ENCODE data around the gene SLC51A. TPM values are rescaled to one million over a fixed set of nuclear protein-coding genes. Genes with fewer than 3 reads are reported as not detected.

The SLC51A gene
- not detected in 2 replicates for total RNA-seq

DNA sequence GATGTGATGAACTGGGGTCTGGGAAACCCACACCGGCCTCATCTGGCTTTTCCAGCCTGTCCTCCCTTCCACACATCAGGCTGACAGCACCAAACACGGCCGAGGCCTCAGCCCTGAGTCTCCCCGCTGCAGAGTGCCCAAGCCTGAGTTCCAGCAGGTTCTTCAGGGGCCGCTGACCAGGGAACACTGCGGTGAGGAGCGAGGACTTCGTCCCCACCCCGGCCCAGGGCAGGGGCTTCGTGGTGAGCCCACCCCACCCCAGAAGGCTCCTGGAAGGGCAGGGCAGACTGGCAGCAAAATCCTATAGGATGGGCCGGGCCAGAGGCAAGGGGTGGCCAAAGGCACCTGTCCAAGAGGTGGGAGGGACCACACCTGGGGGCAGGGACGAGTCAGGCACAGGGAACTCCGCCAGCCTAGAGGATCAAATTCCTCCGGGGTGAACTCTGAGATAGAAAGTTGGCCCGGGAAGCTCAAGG lies at the start of gene SLC51A:
Gene SLC51A (plus strand): TSS at position 446 of the 476 bp plus-strand sequence. CDS start 179 bp downstream, outside the sequence.

GRCh38 chr3:196210673-196211556 lies 5.4 kb upstream of the SLC51A start, which contains the start of gene ZDHHC19:
ZDHHC19 (minus strand) TSS chr3:196211400; CDS start chr3:196211315, 85 bp downstream.

Small RNAs within 50 kb of the gene (small RNA-seq; reads per million reads assigned to genes)
- not detected for gene RF00019 (ENCODE audit: low replicate concordance)

Other genes starting within 250 kb of the SLC51A start
- gene TFRC, start 134.4 kb upstream of the SLC51A start, total RNA-seq, result 183 and 190 TPM in 2 replicates
- not detected in 2 replicates for gene ZDHHC19, start 5.1 kb upstream of the SLC51A start, total RNA-seq
- 112 and 126 TPM in 2 replicates for gene PCYT1A, start 71.2 kb downstream of the SLC51A start, total RNA-seq
- gene DYNLT2B, start 101.7 kb downstream of the SLC51A start, total RNA-seq, result 2.0 and 4.6 TPM in 2 replicates
- 0.72 and 1.1 TPM in 2 replicates for gene TM4SF19, start 121.9 kb downstream of the SLC51A start, total RNA-seq
- gene UBXN7, start 215.9 kb downstream of the SLC51A start, total RNA-seq, result 14.9 and 19.6 TPM in 2 replicates

Data from placental pericyte (primary cell).